ENCODE data around the gene TPD52L2. TPM values are rescaled to one million over a fixed set of nuclear protein-coding genes. Genes with fewer than 3 reads are reported as not detected.

Gene TPD52L2
- total RNA-seq, 1 donor from 2014 or later: 112 TPM

- TF ChIP-seq CTCF (conservative IDR thresholded peaks at IDR 0.05; ENCODE audit: low read depth, low read length): no peak
Observed at GRCh38 chr20:63937596-63937995, 72.5 kb downstream of the TPD52L2 start.

GRCh38 chr20:63939061-63939935, 74.2 kb downstream of the TPD52L2 start:
- no peak overlapping the region for H3K4me3 ChIP-seq (ENCODE audit: low read depth, low read length)
- no peak for DNase-seq (ENCODE audit: low read depth)
- no peak for TF ChIP-seq CTCF (conservative IDR thresholded peaks at IDR 0.05; ENCODE audit: low read depth, low read length)

More at GRCh38 chr20:63937596-63937995, 72.5 kb downstream of the TPD52L2 start:
- DNase-seq (ENCODE audit: low read depth): no peak
- H3K4me3 ChIP-seq (ENCODE audit: low read depth, low read length): no peak overlapping the region

- DNase-seq (ENCODE audit: low read depth): no peak
- no peak for TF ChIP-seq CTCF (conservative IDR thresholded peaks at IDR 0.05; ENCODE audit: low read depth, low read length)
- no peak overlapping the region for H3K4me3 ChIP-seq (ENCODE audit: low read depth, low read length)
Observed at GRCh38 chr20:63940071-63940471, 75.0 kb downstream of the TPD52L2 start.

GRCh38 chr20:63940472-63941266, 75.6 kb downstream of the TPD52L2 start:
- DNase-seq (ENCODE audit: low read depth): no peak
- no peak for TF ChIP-seq CTCF (conservative IDR thresholded peaks at IDR 0.05; ENCODE audit: low read depth, low read length)
- no peak overlapping the region for H3K4me3 ChIP-seq (ENCODE audit: low read depth, low read length)

Other genes starting within 250 kb of the TPD52L2 start
- 10.5 and 10.7 TPM in 2 replicates for gene GMEB2, start 238.2 kb upstream of the TPD52L2 start, total RNA-seq
- gene STMN3, start 211.8 kb upstream of the TPD52L2 start, total RNA-seq: 64.5 and 112 TPM in 2 replicates
- 26.5 and 29.1 TPM in 2 replicates for gene RTEL1, start 207.0 kb upstream of the TPD52L2 start, total RNA-seq
- gene TNFRSF6B, start 168.6 kb upstream of the TPD52L2 start, total RNA-seq: 509 and 817 TPM in 2 replicates
- gene ARFRP1, start 157.3 kb upstream of the TPD52L2 start, total RNA-seq: 42.1 and 49.0 TPM in 2 replicates
- 36.5 and 57.2 TPM in 2 replicates for gene ZGPAT, start 157.2 kb upstream of the TPD52L2 start, total RNA-seq
- gene LIME1, start 128.6 kb upstream of the TPD52L2 start, total RNA-seq: 6.5 and 19.1 TPM in 2 replicates
- 91.5 and 91.9 TPM in 2 replicates for gene SLC2A4RG, start 125.5 kb upstream of the TPD52L2 start, total RNA-seq
- 0.58 and 0.72 TPM in 2 replicates for gene ZBTB46, start 34.0 kb upstream of the TPD52L2 start, total RNA-seq
- gene ABHD16B, start 3.8 kb upstream of the TPD52L2 start, total RNA-seq: not detected in 2 replicates
- gene DNAJC5, start 29.9 kb downstream of the TPD52L2 start, total RNA-seq: 46.1 and 46.4 TPM in 2 replicates
- 16.2 and 35.7 TPM in 2 replicates for gene UCKL1, start 91.1 kb downstream of the TPD52L2 start, total RNA-seq
- 5.2 and 6.9 TPM in 2 replicates for gene ZNF512B, start 104.7 kb downstream of the TPD52L2 start, total RNA-seq
- 9.5 and 10.8 TPM in 2 replicates for gene SAMD10, start 114.4 kb downstream of the TPD52L2 start, total RNA-seq
- gene PRPF6, start 115.9 kb downstream of the TPD52L2 start, total RNA-seq: 56.6 and 62.4 TPM in 2 replicates
- gene C20orf204, start 170.9 kb downstream of the TPD52L2 start, total RNA-seq: under 0.01 TPM in 1 of 2 replicates, not detected in the other
- gene SOX18, start 184.4 kb downstream of the TPD52L2 start, total RNA-seq: not detected in 2 replicates
- 11.9 and 14.6 TPM in 2 replicates for gene TCEA2, start 197.9 kb downstream of the TPD52L2 start, total RNA-seq
- gene RGS19, start 214.2 kb downstream of the TPD52L2 start, total RNA-seq: 19.7 and 21.8 TPM in 2 replicates
- gene OPRL1, start 214.8 kb downstream of the TPD52L2 start, total RNA-seq: 0.06 and 0.36 TPM in 2 replicates
- not detected in 2 replicates for gene LKAAEAR1, start 219.1 kb downstream of the TPD52L2 start, total RNA-seq
- not detected in 2 replicates for gene NPBWR2, start 242.3 kb downstream of the TPD52L2 start, total RNA-seq